Measurements from ENCODE around the gene TEAD2. TPM values are rescaled to one million over a fixed set of nuclear protein-coding genes. Genes with fewer than 3 reads are reported as not detected.

TEAD2 gene
- total and polyA plus RNA-seq, 9 of the 15 experiments (the other 6 are each of a cell fraction or from before 2014, with no cell fraction given), result 1.6 to 27.0 (median 13.9) TPM

GRCh38 chr19:49361438-49362047, 673 bp downstream of the TEAD2 start (continued):
- TF ChIP-seq, protein P1, sequence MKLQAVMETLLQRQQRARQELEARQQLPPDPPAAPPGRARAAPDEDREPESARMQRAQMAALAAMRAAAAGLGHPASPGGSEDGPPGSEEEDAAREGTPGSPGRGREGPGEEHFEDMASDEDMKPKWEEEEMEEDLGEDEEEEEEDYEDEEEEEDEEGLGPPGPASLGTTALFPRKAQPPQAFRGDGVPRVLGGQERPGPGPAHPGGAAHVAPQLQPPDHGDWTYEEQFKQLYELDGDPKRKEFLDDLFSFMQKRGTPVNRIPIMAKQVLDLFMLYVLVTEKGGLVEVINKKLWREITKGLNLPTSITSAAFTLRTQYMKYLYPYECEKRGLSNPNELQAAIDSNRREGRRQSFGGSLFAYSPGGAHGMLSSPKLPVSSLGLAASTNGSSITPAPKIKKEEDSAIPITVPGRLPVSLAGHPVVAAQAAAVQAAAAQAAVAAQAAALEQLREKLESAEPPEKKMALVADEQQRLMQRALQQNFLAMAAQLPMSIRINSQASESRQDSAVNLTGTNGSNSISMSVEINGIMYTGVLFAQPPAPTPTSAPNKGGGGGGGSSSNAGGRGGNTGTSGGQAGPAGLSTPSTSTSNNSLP (IDR thresholded peaks at IDR 0.05; ENCODE audit: borderline replicate concordance, low read depth, low read length), result no peak
- TF ChIP-seq RAD51 (IDR thresholded peaks at IDR 0.05; ENCODE audit: borderline replicate concordance, low read depth) (no peak), RBM39 (optimal IDR thresholded peaks at IDR 0.05; ENCODE audit: low read depth, low read length) (no peak), SETDB1 (IDR thresholded peaks at IDR 0.05; ENCODE audit: low read length) (no peak), POLR3G (IDR thresholded peaks at IDR 0.05; ENCODE audit: extremely low read depth, insufficient read length, insufficient replicate concordance) (no peak), LARP7 (IDR thresholded peaks at IDR 0.05) (no peak), MCM7 (IDR thresholded peaks at IDR 0.05) (no peak), ZBTB7A (IDR thresholded peaks at IDR 0.05; ENCODE audit: borderline replicate concordance, control insufficient read depth, low read depth, low read length) (peak; percentile 83)
- TF ChIP-seq, protein P2, sequence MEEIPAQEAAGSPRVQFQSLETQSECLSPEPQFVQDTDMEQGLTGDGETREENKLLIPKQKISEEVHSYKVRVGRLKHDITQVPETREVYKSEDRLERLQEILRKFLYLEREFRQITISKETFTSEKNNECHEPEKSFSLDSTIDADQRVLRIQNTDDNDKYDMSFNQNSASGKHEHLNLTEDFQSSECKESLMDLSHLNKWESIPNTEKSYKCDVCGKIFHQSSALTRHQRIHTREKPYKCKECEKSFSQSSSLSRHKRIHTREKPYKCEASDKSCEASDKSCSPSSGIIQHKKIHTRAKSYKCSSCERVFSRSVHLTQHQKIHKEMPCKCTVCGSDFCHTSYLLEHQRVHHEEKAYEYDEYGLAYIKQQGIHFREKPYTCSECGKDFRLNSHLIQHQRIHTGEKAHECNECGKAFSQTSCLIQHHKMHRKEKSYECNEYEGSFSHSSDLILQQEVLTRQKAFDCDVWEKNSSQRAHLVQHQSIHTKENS (CRISPR knock-in tag; IDR thresholded peaks at IDR 0.05), result no peak
- TF ChIP-seq, protein P3, sequence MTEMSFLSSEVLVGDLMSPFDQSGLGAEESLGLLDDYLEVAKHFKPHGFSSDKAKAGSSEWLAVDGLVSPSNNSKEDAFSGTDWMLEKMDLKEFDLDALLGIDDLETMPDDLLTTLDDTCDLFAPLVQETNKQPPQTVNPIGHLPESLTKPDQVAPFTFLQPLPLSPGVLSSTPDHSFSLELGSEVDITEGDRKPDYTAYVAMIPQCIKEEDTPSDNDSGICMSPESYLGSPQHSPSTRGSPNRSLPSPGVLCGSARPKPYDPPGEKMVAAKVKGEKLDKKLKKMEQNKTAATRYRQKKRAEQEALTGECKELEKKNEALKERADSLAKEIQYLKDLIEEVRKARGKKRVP (CRISPR knock-in tag; IDR thresholded peaks at IDR 0.05), result no peak

Measured in K562 (cell line).